Stomach (tissue), 9 donors: Measurements from ENCODE around the gene ADAM15. TPM values are rescaled to one million over a fixed set of nuclear protein-coding genes. Genes with fewer than 3 reads are reported as not detected.
A peak's percentile ranks its signal among the peaks of the same experiment; 100 is the strongest.

Experiments used
- DNase-seq, 2 donors: peaks; one replicate each; pipeline versions ENCODE4 v3.0.0 to v3.0.0-alpha.2; 2013 to 2019
- H3K27ac ChIP-seq, 5 donors: fragments of 200-600 bp in 4 of 5; sonication (generic) in 4 of 5; one replicate each; pipeline ENCODE4 v1.5.1; 2013 to 2019; ENCODE audit warnings: mild to moderate bottlenecking in 1 of 5, moderate library complexity in 1 of 5
- H3K27me3 ChIP-seq, 3 donors: fragments of 200-600 bp; sonication (generic); one replicate each; pipeline ENCODE4 v1.5.1; 2017 to 2019; ENCODE audit warnings: mixed run types in 1 of 3
- H3K36me3 ChIP-seq, 4 donors: fragments of 200-600 bp; sonication (generic); 1 replicate in 3 of 4; 2 replicates in 1 of 4; pipeline ENCODE4 v1.5.1; 2016 to 2019
- H3K4me1 ChIP-seq, 4 donors: fragments of 200-600 bp; sonication (generic); one replicate each; pipeline ENCODE4 v1.5.1; 2016 to 2019
- H3K4me3 ChIP-seq, 4 donors: fragments of 200-600 bp; sonication (generic) in 3 of 4; one replicate each; pipeline ENCODE4 v1.5.1; 2016 to 2019; ENCODE audit warnings: mild to moderate bottlenecking in 1 of 4
- H3K9me3 ChIP-seq, 4 donors: fragments of 200-600 bp; sonication (generic); one replicate each; pipeline ENCODE4 v1.5.1; 2016 to 2019
- CTCF ChIP-seq, 7 experiments: fragments of 450-650 bp in 4 of 7; fragments of 200-600 bp in 3 of 7; sonication (generic) in 3 of 7; IDR thresholded peaks; one replicate each; pipeline ENCODE4 v1.5.1; 2016 to 2019; ENCODE audit warnings: antibody characterized with exemption in 7 of 7, control low read depth in 2 of 7, mild to moderate bottlenecking in 1 of 7
- EP300 ChIP-seq: sonication (generic); formaldehyde crosslinking; IDR thresholded peaks from one replicate; pipeline ENCODE4 v1.6.1; 2017; ENCODE audit warnings: antibody characterized with exemption
- POLR2A ChIP-seq, 4 donors: fragments of 450-650 bp; IDR thresholded peaks; one replicate each; pipeline ENCODE4 v1.6.1; 2016; ENCODE audit warnings: antibody characterized with exemption in 4 of 4, control low read depth in 2 of 4, mild to moderate bottlenecking in 1 of 4, moderate library complexity in 1 of 4
- POLR2AphosphoS5 ChIP-seq, 3 donors: sonication (generic); formaldehyde crosslinking; IDR thresholded peaks; one replicate each; pipeline ENCODE4 v1.6.1; 2016; ENCODE audit warnings: antibody characterized with exemption in 3 of 3
- WGBS, 5 donors: extraction: QIAGEN DNeasy Blood & Tissue Kit in 3 of 5; methylation state at CpG; one replicate each; pipeline versions ENCODE4 v1.1.5 to v1.1.7; 2013 to 2018; 5-methylcytosine and 5-hydroxymethylcytosine counted together
- intact Hi-C: fragments of 100-400 bp; cut with DNase I; formaldehyde crosslinking; loops from one replicate; pipeline ENCODE4 v1.15.1; 2023; ENCODE audit warnings: low total_unique reads
- polyA plus RNA-seq, 3 donors: library from polyadenylated mRNA; stranded (reverse); fragments of 200-250 nt; gene quantifications; one replicate each; pipeline ENCODE4 v1.2.3, GENCODE V29; 2013
- total RNA-seq, 5 donors: library from RNA; depleted of rRNA; stranded (reverse); fragments of >200 nt; gene quantifications; one replicate each; pipeline versions ENCODE4 v1.1.0 to v1.2.3, GENCODE V29; 2014 to 2016
- donor health status: healthy with polysubstance abuse.
- donor health status: Bipolar disorder and iron deficiency.
- donor health status: healthy.

ADAM15 gene
- total and polyA plus RNA-seq, 8 donors = 56.2 to 335 (median 154) TPM

GRCh38 chr1:155057104-155057503 is 6.0 kb downstream of the ADAM15 start:
- no peak overlapping the region for H3K27ac ChIP-seq
- peaks cover 20 to 31% (median 24%) of the 10 kb centered on the region in 4 donors for H3K4me1 ChIP-seq
- no peak for DNase-seq
- WGBS, 5 donors = 90 to 97% (median 96%) methylated on average over 8 of the region's 8 CpGs
- no peaks in the 10 kb centered on the region for H3K9me3 ChIP-seq
- intact Hi-C loops = no loop called here
- no peak overlapping the region for H3K4me3 ChIP-seq
- no peak for TF ChIP-seq CTCF (IDR thresholded peaks at IDR 0.05)
- no peak for TF ChIP-seq POLR2AphosphoS5 (IDR thresholded peaks at IDR 0.05)
- TF ChIP-seq EP300 = no peak
- TF ChIP-seq POLR2A (IDR thresholded peaks at IDR 0.05) = no peak
- peaks cover 39 to 84% (median 76%) of the 10 kb centered on the region in 4 donors for H3K36me3 ChIP-seq
- H3K27me3 ChIP-seq = no peaks in the 10 kb centered on the region

- H3K4me1 ChIP-seq = peaks cover 20 to 31% (median 24%) of the 10 kb centered on the region in 4 donors
- no peaks in the 10 kb centered on the region for H3K9me3 ChIP-seq
- no peak for DNase-seq
- peaks cover 39 to 87% (median 76%) of the 10 kb centered on the region in 4 donors for H3K36me3 ChIP-seq
- peaks cover 0 to 4% (median 0%) of the 10 kb centered on the region in 3 donors for H3K27me3 ChIP-seq
- no peak overlapping the region for H3K4me3 ChIP-seq
- H3K27ac ChIP-seq = no peak overlapping the region
- WGBS, 5 donors = 91 to 100% (median 95%) methylated on average over 1 to 13 of the region's 13 CpGs
- intact Hi-C loops = no loop called here
- TF ChIP-seq POLR2A (IDR thresholded peaks at IDR 0.05) = no peak
- TF ChIP-seq CTCF (IDR thresholded peaks at IDR 0.05) = no peak
- TF ChIP-seq POLR2AphosphoS5 (IDR thresholded peaks at IDR 0.05) = no peak
- no peak for TF ChIP-seq EP300
Measured at GRCh38 chr1:155057788-155058211, 6.7 kb downstream of the ADAM15 start.

GRCh38 chr1:155060736-155061135 is 9.6 kb downstream of the ADAM15 start:
- Histone ChIP-seq H3K4me3 (no peak overlapping the region), H3K9me3 (no peaks in the 10 kb centered on the region), H3K27ac (no peak overlapping the region), H3K36me3 (peaks cover 30 to 62% (median 53%) of the 10 kb centered on the region in 4 donors), H3K4me1 (peaks cover 20 to 42% (median 40%) of the 10 kb centered on the region in 4 donors), H3K27me3 (peaks cover 0 to 4% (median 0%) of the 10 kb centered on the region in 3 donors)
- no peak for DNase-seq
- intact Hi-C loops = no loop called here
- WGBS, 5 donors = 69 to 88% (median 79%) methylated on average over 7 to 8 of the region's 8 CpGs; no CpG with 5 or more reads in 1 of the 5 donors
- TF ChIP-seq EP300 (no peak), POLR2AphosphoS5 (IDR thresholded peaks at IDR 0.05) (no peak), POLR2A (IDR thresholded peaks at IDR 0.05) (no peak), CTCF (IDR thresholded peaks at IDR 0.05) (no peak)

GRCh38 chr1:155061381-155062150 is 10.4 kb downstream of the ADAM15 start:
- intact Hi-C loops = no loop called here
- 27 to 39% (median 35%) methylated on average over 17 to 21 of the region's 21 CpGs for WGBS, 5 donors
- peaks cover 20 to 42% (median 40%) of the 10 kb centered on the region in 4 donors for H3K4me1 ChIP-seq
- peak; percentile 91 to 94 for DNase-seq
- H3K27me3 ChIP-seq = peaks cover 0 to 4% (median 0%) of the 10 kb centered on the region in 3 donors
- no peaks in the 10 kb centered on the region for H3K9me3 ChIP-seq
- no peak for TF ChIP-seq EP300
- peak in 5 of 7 experiments; percentile 98 to 100 (median 99) for TF ChIP-seq CTCF (IDR thresholded peaks at IDR 0.05)
- no peak for TF ChIP-seq POLR2A (IDR thresholded peaks at IDR 0.05)
- peak in 1 of 3 donors; percentile 64 for TF ChIP-seq POLR2AphosphoS5 (IDR thresholded peaks at IDR 0.05)
- H3K27ac ChIP-seq = no peak overlapping the region
- peaks cover 27 to 57% (median 45%) of the 10 kb centered on the region in 4 donors for H3K36me3 ChIP-seq
- H3K4me3 ChIP-seq = peak overlapping the region in 2 of 4 donors; percentile 79 to 91
